Mucosa of stomach (tissue), 1 donor: ENCODE measurements around the gene TMEM138.
A peak's percentile ranks its signal among the peaks of the same experiment; 100 is the strongest.

Source experiments
- H3K27me3 ChIP-seq: one replicate; pipeline ENCODE4 v1.7.0; 2013; ENCODE audit warnings: mild to moderate bottlenecking, low read length; ENCODE audit not compliant: control insufficient read depth, insufficient read depth
- H3K36me3 ChIP-seq: one replicate; pipeline ENCODE4 v1.7.0; 2013; ENCODE audit warnings: low read length; ENCODE audit not compliant: control insufficient read depth, insufficient read depth
- H3K4me1 ChIP-seq: one replicate; pipeline ENCODE4 v1.7.0; 2013; ENCODE audit warnings: mild to moderate bottlenecking, low read length; ENCODE audit not compliant: control insufficient read depth, insufficient read depth
- H3K4me3 ChIP-seq: one replicate; pipeline ENCODE4 v1.7.0; 2013; ENCODE audit warnings: low read length
- H3K9ac ChIP-seq: one replicate; pipeline ENCODE4 v1.7.0; 2013; ENCODE audit warnings: mild to moderate bottlenecking, low read length, moderate library complexity
- H3K9me3 ChIP-seq: one replicate; pipeline ENCODE4 v1.7.0; 2013; ENCODE audit warnings: mild to moderate bottlenecking, low read length, moderate library complexity; ENCODE audit not compliant: control insufficient read depth
- donor health status: Pancreatic carcinoma.

The TMEM138 gene

DNA sequence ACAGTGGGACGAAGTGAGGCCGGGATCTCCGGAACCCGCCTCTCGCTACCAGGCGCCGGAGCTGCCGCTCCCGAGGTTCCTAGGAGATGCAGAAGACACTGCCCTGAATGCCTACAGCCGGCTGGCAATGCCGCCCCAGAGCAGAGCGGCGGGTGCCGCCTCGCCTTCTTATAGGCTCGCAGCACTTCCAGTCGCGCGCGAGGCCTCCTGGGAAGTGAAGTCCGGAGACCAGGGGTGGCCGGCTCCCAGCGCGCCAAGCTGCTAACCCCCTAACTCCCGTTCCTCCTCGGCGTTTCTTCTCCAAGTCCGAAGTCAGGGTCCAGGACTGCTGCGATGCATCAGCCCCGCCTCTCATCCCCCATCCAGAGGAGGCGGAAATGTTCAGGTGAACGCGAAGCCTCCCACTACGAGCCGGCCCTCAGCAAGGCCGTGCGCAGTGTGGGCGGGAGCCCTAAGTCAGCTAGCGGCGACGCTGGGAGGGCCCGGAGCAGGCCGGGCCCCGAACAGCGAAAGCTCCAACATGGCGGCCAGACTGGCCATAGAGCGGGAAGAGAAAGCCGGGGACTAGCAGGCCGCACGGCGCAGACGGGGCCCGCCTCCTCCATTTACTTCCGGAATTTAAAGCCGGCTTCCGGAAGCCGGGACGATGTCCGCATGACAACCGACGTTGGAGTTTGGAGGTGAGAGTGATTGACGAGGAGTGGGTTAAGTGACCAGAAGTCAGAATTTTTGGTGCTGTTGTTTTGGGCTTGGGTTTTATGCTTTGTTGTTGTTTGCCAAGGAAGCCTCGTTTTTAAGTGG, at the start of gene TMEM138, which contains the start of gene CYB561A3:
TSS of gene TMEM138 (plus strand) at position 634 of the 801 bp plus-strand sequence. CDS start 2,017 bp downstream, outside the sequence.
TSS of gene CYB561A3 (minus strand) at position 142 of the 801 bp plus-strand sequence. CDS start 5,169 bp downstream, outside the sequence.
- H3K36me3 ChIP-seq: no peaks in the 10 kb centered on the region
- peak within 1 kb of the TSS; percentile 87 for H3K9ac ChIP-seq
- no peaks in the 10 kb centered on the region for H3K9me3 ChIP-seq
- peak within 1 kb of the TSS; percentile 66 for H3K4me3 ChIP-seq
- H3K4me1 ChIP-seq: peaks cover 17% of the 10 kb centered on the region
- H3K27me3 ChIP-seq: no peaks in the 10 kb centered on the region

GRCh38 chr11:61315260-61315659, 46.9 kb upstream of the TMEM138 start:
- Histone ChIP-seq H3K9me3 (no peaks in the 10 kb centered on the region), H3K9ac (no peak overlapping the region), H3K27me3 (no peaks in the 10 kb centered on the region), H3K4me3 (no peak overlapping the region), H3K36me3 (peaks cover 18% of the 10 kb centered on the region), H3K4me1 (peaks cover 6% of the 10 kb centered on the region)

GRCh38 chr11:61325649-61326414, 36.3 kb upstream of the TMEM138 start:
- H3K9me3 ChIP-seq: no peaks in the 10 kb centered on the region
- no peaks in the 10 kb centered on the region for H3K27me3 ChIP-seq
- H3K4me3 ChIP-seq: no peak overlapping the region
- no peaks in the 10 kb centered on the region for H3K4me1 ChIP-seq
- H3K9ac ChIP-seq: no peak overlapping the region
- H3K36me3 ChIP-seq: peaks cover 9% of the 10 kb centered on the region

DNA sequence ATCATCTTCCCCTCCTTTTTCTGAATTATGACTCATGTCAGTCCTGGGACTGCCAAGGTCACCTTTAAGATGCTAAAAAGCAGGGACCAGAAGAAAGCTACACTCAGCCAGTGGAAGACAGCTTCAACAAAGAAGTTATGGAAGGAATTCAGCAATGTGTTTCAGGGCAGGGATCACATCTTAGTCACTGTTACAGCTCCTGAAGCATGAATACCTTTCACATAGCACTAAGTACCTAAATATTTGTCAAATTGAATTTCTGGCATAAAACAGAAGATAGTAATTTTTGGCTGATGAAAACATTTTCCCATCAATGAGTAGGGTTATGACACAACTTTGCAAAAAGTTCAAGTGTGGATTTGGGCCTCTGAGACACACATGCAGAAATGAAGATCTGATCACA, 34.5 kb upstream of the TMEM138 start:
- peaks cover 9% of the 10 kb centered on the region for H3K36me3 ChIP-seq
- no peak overlapping the region for H3K9ac ChIP-seq
- H3K4me3 ChIP-seq: no peak overlapping the region
- H3K27me3 ChIP-seq: no peaks in the 10 kb centered on the region
- no peaks in the 10 kb centered on the region for H3K9me3 ChIP-seq
- peaks cover 10% of the 10 kb centered on the region for H3K4me1 ChIP-seq

- no peaks in the 10 kb centered on the region for H3K9me3 ChIP-seq
- peaks cover 9% of the 10 kb centered on the region for H3K36me3 ChIP-seq
- no peak overlapping the region for H3K9ac ChIP-seq
- H3K4me3 ChIP-seq: no peak overlapping the region
- peaks cover 10% of the 10 kb centered on the region for H3K4me1 ChIP-seq
- no peaks in the 10 kb centered on the region for H3K27me3 ChIP-seq
These were observed 33.8 kb upstream of the TMEM138 start for GRCh38 chr11:61328351-61328750.

- peaks cover 24% of the 10 kb centered on the region for H3K4me1 ChIP-seq
- H3K27me3 ChIP-seq: no peaks in the 10 kb centered on the region
- no peak overlapping the region for H3K4me3 ChIP-seq
- no peak overlapping the region for H3K9ac ChIP-seq
- H3K9me3 ChIP-seq: no peaks in the 10 kb centered on the region
- peaks cover 9% of the 10 kb centered on the region for H3K36me3 ChIP-seq
These were observed 32.3 kb upstream of the TMEM138 start for GRCh38 chr11:61329871-61330270.

GRCh38 chr11:61331651-61332050, 30.5 kb upstream of the TMEM138 start:
- Histone ChIP-seq H3K27me3 (no peaks in the 10 kb centered on the region), H3K4me3 (peak overlapping the region; percentile 94), H3K9me3 (no peaks in the 10 kb centered on the region), H3K9ac (peak overlapping the region; percentile 99), H3K36me3 (peaks cover 2% of the 10 kb centered on the region), H3K4me1 (peaks cover 41% of the 10 kb centered on the region)

DNA sequence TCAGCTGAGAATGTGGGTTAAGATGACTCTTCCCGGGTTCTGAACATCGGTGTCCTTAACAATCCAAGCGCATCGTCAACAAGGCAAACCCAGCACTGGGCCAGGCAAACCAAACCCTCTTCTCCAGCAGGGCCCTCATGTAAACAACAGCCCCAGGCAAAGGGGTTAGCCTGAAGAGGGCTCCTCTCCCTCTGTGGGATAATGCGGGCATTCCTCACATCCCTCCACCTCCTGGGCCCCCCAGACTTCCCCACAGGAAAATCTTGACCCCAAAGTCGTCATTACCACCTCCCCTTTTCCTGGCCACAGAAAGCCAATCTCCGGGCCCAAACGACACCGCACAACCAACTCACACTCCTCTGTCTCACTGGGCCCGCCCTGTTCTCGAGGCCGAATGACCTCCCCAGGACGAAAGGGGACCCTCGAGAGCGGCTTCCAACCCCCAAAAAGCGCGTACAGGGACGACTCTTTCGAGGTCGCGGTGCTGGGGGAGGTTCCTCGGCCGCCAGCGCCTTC, 29.8 kb upstream of the TMEM138 start:
- Histone ChIP-seq H3K27me3 (no peaks in the 10 kb centered on the region), H3K36me3 (no peaks in the 10 kb centered on the region), H3K4me1 (peaks cover 43% of the 10 kb centered on the region), H3K9me3 (no peaks in the 10 kb centered on the region), H3K9ac (peak overlapping the region; percentile 99), H3K4me3 (peak overlapping the region; percentile 94)

GRCh38 chr11:61332797-61333549, 29.2 kb upstream of the TMEM138 start, which contains the start of the genes DDB1 and TKFC:
DDB1 (minus strand) TSS chr11:61333105; CDS start chr11:61332968, 137 bp downstream.
TKFC (plus strand) TSS chr11:61333228; CDS start chr11:61334729, 1,501 bp downstream.
- H3K9ac ChIP-seq: peak within 1 kb of the TSS; percentile 99
- H3K4me1 ChIP-seq: peaks cover 43% of the 10 kb centered on the region
- H3K4me3 ChIP-seq: peak within 1 kb of the TSS; percentile 94
- H3K9me3 ChIP-seq: no peaks in the 10 kb centered on the region
- H3K36me3 ChIP-seq: no peaks in the 10 kb centered on the region
- no peaks in the 10 kb centered on the region for H3K27me3 ChIP-seq

- Histone ChIP-seq H3K4me3 (peak overlapping the region; percentile 94), H3K9me3 (no peaks in the 10 kb centered on the region), H3K4me1 (peaks cover 43% of the 10 kb centered on the region), H3K9ac (peak overlapping the region; percentile 99), H3K36me3 (no peaks in the 10 kb centered on the region), H3K27me3 (no peaks in the 10 kb centered on the region)
These were observed 28.4 kb upstream of the TMEM138 start for GRCh38 chr11:61333550-61334433.
